ENCODE measurements around the gene MOSPD3. TPM values are rescaled to one million over a fixed set of nuclear protein-coding genes. Genes with fewer than 3 reads are reported as not detected.
A peak's percentile ranks its signal among the peaks of the same experiment; 100 is the strongest.

The MOSPD3 gene
- total RNA-seq, 4 donors from 2014 or later: 6.6 to 16.8 (median 12.0) TPM

DNA sequence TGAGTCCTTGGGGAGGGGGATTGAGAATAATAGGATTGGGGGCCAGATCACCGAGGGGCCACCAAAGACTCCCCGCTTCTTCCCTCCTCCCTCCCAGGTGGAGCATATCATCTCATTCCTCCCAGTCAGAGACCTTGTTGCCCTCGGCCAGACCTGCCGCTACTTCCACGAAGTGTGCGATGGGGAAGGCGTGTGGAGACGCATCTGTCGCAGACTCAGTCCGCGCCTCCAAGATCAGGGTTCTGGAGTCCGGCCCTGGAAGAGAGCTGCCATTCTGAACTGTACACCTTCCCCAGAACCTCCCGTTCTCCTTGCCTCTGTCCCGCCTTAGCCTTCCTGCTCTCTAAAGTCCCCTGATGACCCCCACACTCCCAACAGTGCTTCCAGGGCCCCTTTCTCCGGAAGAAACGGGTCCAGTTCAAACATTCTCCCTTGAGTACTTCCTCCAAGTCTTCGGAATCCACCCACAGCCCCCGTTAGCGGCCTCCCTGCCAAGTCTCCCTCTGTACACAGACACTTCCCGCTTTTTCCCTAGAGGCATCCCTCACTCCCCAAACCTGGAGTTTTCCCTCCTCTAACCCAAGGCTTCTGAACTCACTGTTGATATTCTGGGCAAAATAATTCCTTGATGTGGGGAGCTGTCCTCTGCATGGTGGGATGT is 22.1 kb upstream of the MOSPD3 start:
- peak overlapping the region in 3 of 4 donors; percentile 9 to 27 (median 25) for H3K4me3 ChIP-seq
- DNase-seq (ENCODE audit: extremely low spot score): no peak
- H3K27ac ChIP-seq (replicated peaks in 1 of 4): peak overlapping the region; percentile 15 to 60 (median 36)
- 35% methylated on average over 20 of the region's 20 CpGs for WGBS
- no peak for TF ChIP-seq EP300 (IDR thresholded peaks at IDR 0.05)
- TF ChIP-seq POLR2A (IDR thresholded peaks at IDR 0.05; ENCODE audit: low read depth): no peak
- TF ChIP-seq, protein P1, sequence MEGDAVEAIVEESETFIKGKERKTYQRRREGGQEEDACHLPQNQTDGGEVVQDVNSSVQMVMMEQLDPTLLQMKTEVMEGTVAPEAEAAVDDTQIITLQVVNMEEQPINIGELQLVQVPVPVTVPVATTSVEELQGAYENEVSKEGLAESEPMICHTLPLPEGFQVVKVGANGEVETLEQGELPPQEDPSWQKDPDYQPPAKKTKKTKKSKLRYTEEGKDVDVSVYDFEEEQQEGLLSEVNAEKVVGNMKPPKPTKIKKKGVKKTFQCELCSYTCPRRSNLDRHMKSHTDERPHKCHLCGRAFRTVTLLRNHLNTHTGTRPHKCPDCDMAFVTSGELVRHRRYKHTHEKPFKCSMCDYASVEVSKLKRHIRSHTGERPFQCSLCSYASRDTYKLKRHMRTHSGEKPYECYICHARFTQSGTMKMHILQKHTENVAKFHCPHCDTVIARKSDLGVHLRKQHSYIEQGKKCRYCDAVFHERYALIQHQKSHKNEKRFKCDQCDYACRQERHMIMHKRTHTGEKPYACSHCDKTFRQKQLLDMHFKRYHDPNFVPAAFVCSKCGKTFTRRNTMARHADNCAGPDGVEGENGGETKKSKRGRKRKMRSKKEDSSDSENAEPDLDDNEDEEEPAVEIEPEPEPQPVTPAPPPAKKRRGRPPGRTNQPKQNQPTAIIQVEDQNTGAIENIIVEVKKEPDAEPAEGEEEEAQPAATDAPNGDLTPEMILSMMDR (IDR thresholded peaks at IDR 0.05): no peak
- TF ChIP-seq POLR2AphosphoS5 (IDR thresholded peaks at IDR 0.05): no peak
- intact Hi-C loops (cut with DNase I): no loop called here
- H3K9me3 ChIP-seq: no peaks in the 10 kb centered on the region
- H3K36me3 ChIP-seq: no peaks in the 10 kb centered on the region
- peaks cover 9 to 28% (median 15%) of the 10 kb centered on the region in 4 donors for H3K4me1 ChIP-seq
- peaks cover 0 to 19% (median 0%) of the 10 kb centered on the region in 4 donors for H3K27me3 ChIP-seq

DNA sequence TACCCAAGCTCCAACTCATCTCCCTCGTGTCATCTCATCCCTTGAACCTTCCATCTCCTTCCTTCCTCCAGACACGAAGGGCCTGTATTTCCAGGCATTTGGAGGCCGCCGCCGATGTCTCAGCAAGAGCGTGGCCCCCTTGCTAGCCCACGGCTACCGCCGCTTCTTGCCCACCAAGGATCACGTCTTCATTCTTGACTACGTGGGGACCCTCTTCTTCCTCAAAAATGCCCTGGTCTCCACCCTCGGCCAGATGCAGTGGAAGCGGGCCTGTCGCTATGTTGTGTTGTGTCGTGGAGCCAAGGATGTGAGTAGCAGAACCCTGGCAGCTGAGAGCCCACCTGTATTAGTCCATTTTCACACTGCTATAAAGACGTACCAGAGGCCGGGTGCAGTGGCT is 20.7 kb upstream of the MOSPD3 start:
- Histone ChIP-seq H3K4me3 (no peak overlapping the region), H3K4me1 (peaks cover 6 to 24% (median 12%) of the 10 kb centered on the region in 4 donors), H3K36me3 (no peaks in the 10 kb centered on the region), H3K27ac (replicated peaks in 1 of 4) (no peak overlapping the region), H3K9me3 (no peaks in the 10 kb centered on the region), H3K27me3 (peaks cover 0 to 19% (median 0%) of the 10 kb centered on the region in 4 donors)
- no peak for TF ChIP-seq POLR2AphosphoS5 (IDR thresholded peaks at IDR 0.05)
- DNase-seq (ENCODE audit: extremely low spot score): no peak
- WGBS: 90% methylated on average over 17 of the region's 17 CpGs
- intact Hi-C loops (cut with DNase I): no loop called here

DNA sequence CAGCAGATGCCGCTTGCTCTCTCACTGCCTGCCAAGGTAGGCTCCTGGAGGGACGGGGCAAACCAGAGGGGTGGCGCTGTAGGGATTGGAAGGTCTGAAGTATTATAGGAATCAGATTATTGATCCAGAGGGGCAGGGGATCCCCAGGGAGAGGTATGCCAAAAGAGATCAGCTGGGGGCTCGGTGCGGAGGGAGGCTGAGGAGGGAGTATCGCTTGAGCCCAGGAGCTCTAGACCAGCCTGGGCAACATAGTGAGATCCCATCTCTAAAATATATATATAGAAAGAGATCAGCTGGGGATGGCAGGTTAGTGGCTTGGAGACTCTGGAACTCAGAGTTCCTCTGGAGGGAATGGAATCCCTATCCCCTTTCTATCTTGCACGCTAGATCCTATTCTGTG is 17.2 kb upstream of the MOSPD3 start:
- TF ChIP-seq EP300 (IDR thresholded peaks at IDR 0.05): no peak
- TF ChIP-seq, protein P1 (IDR thresholded peaks at IDR 0.05): no peak
- no peak for TF ChIP-seq POLR2AphosphoS5 (IDR thresholded peaks at IDR 0.05)
- no peak for TF ChIP-seq POLR2A (IDR thresholded peaks at IDR 0.05; ENCODE audit: low read depth)
- Histone ChIP-seq H3K27ac (replicated peaks in 1 of 4) (no peak overlapping the region), H3K9me3 (no peaks in the 10 kb centered on the region), H3K4me3 (no peak overlapping the region), H3K4me1 (peaks cover 0 to 12% (median 2%) of the 10 kb centered on the region in 4 donors), H3K27me3 (peaks cover 0 to 16% (median 0%) of the 10 kb centered on the region in 4 donors), H3K36me3 (no peaks in the 10 kb centered on the region)
- no peak for DNase-seq (ENCODE audit: extremely low spot score)
- intact Hi-C loops (cut with DNase I): no loop called here
- WGBS: 95% methylated on average over 7 of the region's 7 CpGs

DNA sequence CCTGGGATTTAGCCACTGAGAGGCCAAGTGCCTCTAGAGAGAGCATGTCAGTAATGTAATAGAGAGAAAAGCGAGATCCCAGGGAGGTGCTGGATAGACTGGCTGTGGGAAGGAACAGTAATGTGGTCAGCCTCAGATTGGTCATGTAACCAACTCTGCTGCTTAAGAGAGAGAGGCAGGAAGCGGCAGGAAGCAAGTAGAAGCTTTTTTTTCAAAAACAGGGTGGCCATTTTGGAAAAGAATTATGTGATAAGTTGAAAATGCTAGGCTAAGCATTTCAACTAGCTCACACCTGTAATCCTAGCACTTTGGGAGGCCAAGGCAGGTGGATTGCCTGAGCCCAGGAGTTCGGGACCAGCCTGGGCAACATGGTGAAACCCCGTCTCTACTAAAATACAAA is 13.9 kb upstream of the MOSPD3 start:
- Histone ChIP-seq H3K9me3 (no peaks in the 10 kb centered on the region), H3K4me1 (peaks cover 8 to 24% (median 20%) of the 10 kb centered on the region in 4 donors), H3K27me3 (no peaks in the 10 kb centered on the region), H3K27ac (replicated peaks in 1 of 4) (no peak overlapping the region), H3K36me3 (no peaks in the 10 kb centered on the region), H3K4me3 (no peak overlapping the region)
- no peak for TF ChIP-seq POLR2A (IDR thresholded peaks at IDR 0.05; ENCODE audit: low read depth)
- no peak for TF ChIP-seq POLR2AphosphoS5 (IDR thresholded peaks at IDR 0.05)
- TF ChIP-seq EP300 (IDR thresholded peaks at IDR 0.05): no peak
- TF ChIP-seq, protein P1 (IDR thresholded peaks at IDR 0.05): no peak
- WGBS: 89% methylated on average over 4 of the region's 4 CpGs
- intact Hi-C loops (cut with DNase I): no loop called here
- DNase-seq (ENCODE audit: extremely low spot score): no peak

DNA sequence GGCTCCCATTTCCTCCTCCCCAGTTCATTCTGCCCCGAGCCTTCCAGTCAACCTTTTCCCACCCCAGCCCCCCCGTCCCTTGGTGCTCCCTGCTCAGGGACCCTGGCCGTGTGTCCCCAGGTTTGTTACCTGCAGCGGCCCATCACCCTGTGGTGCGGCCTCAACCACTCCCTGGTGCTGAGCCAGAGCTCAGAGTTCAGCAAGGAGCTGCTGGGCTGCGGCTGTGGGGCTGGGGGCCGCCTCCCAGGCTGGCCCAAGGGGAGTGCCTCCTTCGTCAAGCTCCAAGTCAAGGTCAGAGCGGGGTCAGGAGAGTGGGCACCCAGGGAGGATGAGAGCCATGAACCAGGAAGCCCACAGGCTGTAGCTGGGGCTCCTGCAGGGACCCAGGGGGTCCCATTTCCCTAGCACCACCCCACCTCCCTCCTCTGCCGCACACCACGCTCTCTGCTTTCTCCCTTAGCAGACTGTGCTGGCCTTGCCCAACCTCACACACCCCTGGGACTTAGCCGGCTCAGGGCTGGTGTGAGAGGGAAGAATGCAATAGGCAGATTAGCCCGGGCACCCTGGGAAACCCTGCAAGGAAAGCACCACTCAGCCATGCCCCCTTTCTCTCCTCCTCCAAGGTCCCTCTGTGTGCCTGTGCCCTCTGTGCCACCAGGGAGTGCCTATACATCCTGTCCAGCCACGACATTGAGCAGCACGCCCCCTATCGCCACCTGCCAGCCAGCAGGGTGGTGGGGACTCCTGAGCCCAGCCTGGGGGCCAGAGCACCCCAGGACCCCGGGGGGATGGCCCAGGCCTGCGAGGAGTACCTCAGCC is 12.2 kb upstream of the MOSPD3 start:
- DNase-seq (ENCODE audit: extremely low spot score): no peak
- intact Hi-C loops (cut with DNase I): loop anchor here (5.0 to 10.0 kb wide), 2 partner anchors 92 to 255 kb away; partner anchors contain the start of genes GIGYF1 and SLC12A9
- H3K4me3 ChIP-seq: no peak overlapping the region
- H3K27ac ChIP-seq (replicated peaks in 1 of 4): no peak overlapping the region
- TF ChIP-seq, protein P1 (IDR thresholded peaks at IDR 0.05): no peak
- TF ChIP-seq POLR2A (IDR thresholded peaks at IDR 0.05; ENCODE audit: low read depth) (no peak), POLR2AphosphoS5 (IDR thresholded peaks at IDR 0.05) (no peak), EP300 (IDR thresholded peaks at IDR 0.05) (no peak)
- no peaks in the 10 kb centered on the region for H3K9me3 ChIP-seq
- no peaks in the 10 kb centered on the region for H3K36me3 ChIP-seq
- no peaks in the 10 kb centered on the region for H3K27me3 ChIP-seq
- 80% methylated on average over 9 of the region's 18 CpGs for WGBS
- H3K4me1 ChIP-seq: peaks cover 17 to 38% (median 34%) of the 10 kb centered on the region in 4 donors

Measured in esophagus muscularis mucosa (tissue), 4 donors.